ENCODE results near the gene ARAP3. TPM values are rescaled to one million over a fixed set of nuclear protein-coding genes. Genes with fewer than 3 reads are reported as not detected.
A peak's percentile ranks its signal among the peaks of the same experiment; 100 is the strongest.

The ARAP3 gene
- total and polyA plus RNA-seq, 9 of the 15 experiments (the other 6 are each of a cell fraction or from before 2014, with no cell fraction given) = 0.83 to 25.7 (median 6.4) TPM

GRCh38 chr5:141617128-141617527 lies 64.9 kb downstream of the ARAP3 start (continued):
- no peak for TF ChIP-seq ZNF668 (CRISPR knock-in tag; IDR thresholded peaks at IDR 0.05)
- TF ChIP-seq E2F6 (IDR thresholded peaks at IDR 0.05; ENCODE audit: borderline replicate concordance in 1 of 2, extremely low read depth in 1 of 2, insufficient read depth in 1 of 2, insufficient read length in 1 of 2, low read depth in 1 of 2, low read length in 1 of 2, poor library complexity in 1 of 2, severe bottlenecking in 1 of 2) = no peak
- no peak for TF ChIP-seq ELF4 (CRISPR knock-in tag; IDR thresholded peaks at IDR 0.05)
- TF ChIP-seq ZMIZ1 (IDR thresholded peaks at IDR 0.05; ENCODE audit: low read depth in 2 of 2, low read length in 2 of 2) = 0 out of 4 replicates have a peak, but pooled peaks of 1 of the 2 experiments have one; percentile 15
- no peak for TF ChIP-seq ZNF717 (CRISPR knock-in tag; IDR thresholded peaks at IDR 0.05)
- TF ChIP-seq PRMT5 (CRISPR knock-in tag; IDR thresholded peaks at IDR 0.05) = no peak
- TF ChIP-seq KAT7 (CRISPR knock-in tag; IDR thresholded peaks at IDR 0.05; ENCODE audit: borderline replicate concordance) = no peak
- no peak for TF ChIP-seq MBD1 (CRISPR knock-in tag; IDR thresholded peaks at IDR 0.05)
- no peak for TF ChIP-seq MXD1 (CRISPR knock-in tag; IDR thresholded peaks at IDR 0.05; ENCODE audit: borderline replicate concordance, poor library complexity, severe bottlenecking)
- peak; percentile 81; the same call in 1 of the 2 replicates for TF ChIP-seq JUND (IDR thresholded peaks at IDR 0.05; ENCODE audit: borderline replicate concordance, low read depth, low read length)
- TF ChIP-seq JUND (tag; IDR thresholded peaks at IDR 0.05; ENCODE audit: borderline replicate concordance, low read depth, low read length) = peak; percentile 44; the same call in 2 of the 3 replicates
- no peak for TF ChIP-seq TARDBP (IDR thresholded peaks at IDR 0.05)
- TF ChIP-seq CBFA2T2 (conservative IDR thresholded peaks at IDR 0.05) = peak; percentile 83
- TF ChIP-seq TAF9B (IDR thresholded peaks at IDR 0.05; ENCODE audit: partially characterized antibody) = no peak
- 0 out of 2 replicates have a peak, but pooled peaks have one; percentile 4 for TF ChIP-seq CREM (IDR thresholded peaks at IDR 0.05; ENCODE audit: low read depth)
- TF ChIP-seq TSHZ1 (CRISPR knock-in tag; IDR thresholded peaks at IDR 0.05) = no peak
- TF ChIP-seq DPF2 (IDR thresholded peaks at IDR 0.05) = peak; percentile 81
- TF ChIP-seq CBFA2T3 (IDR thresholded peaks at IDR 0.05) = peak; percentile 92

All from K562 (cell line).